Stimulated activated CD8-positive, alpha-beta memory T cell treated with anti-CD3 and anti-CD28 coated beads, Interleukin-15, amount 100 ng/mL, for 4 hours (primary cell): Measurements from ENCODE around the gene ACOXL.

Experiments used
- DNase-seq, 2 donors: peaks; one replicate each; pipeline ENCODE4 v3.0.0-alpha.2; 2020; ENCODE audit warnings: low read depth in 2 of 2

Gene ACOXL

DNA sequence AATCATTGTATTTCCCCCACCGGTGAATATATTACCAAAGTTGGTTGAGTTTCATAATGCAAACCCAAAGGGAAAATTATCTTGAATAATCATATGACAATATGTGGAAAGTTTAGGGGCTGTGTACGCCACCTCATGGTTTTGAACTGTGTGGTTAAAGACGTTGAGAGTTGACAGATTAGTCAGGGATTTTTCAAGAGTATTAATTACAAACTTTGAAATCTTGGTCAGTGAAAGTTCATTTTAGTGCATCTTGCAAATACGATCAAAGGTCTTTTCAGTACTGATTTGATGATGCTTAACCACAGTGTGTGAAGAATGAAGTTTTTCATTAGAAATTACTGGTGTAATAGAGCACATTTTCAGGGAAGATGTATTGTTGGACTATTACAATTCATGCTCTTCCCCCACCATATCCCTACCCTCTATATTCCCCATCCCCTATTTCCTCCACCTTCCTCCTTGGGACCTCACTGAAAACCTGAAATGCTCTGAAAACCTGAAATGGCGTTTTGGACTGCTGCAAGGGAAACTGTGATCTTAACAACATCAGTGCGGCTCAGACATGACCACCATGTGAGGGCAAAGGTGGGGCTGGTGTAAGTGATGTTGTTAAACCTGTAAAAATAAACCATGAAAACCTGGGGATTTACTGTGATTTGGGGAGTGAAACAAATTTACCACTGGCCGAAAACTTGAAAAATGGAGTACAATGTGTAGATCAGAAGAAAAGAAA, 383.8 kb downstream of the ACOXL start:
- no peak for DNase-seq

DNA sequence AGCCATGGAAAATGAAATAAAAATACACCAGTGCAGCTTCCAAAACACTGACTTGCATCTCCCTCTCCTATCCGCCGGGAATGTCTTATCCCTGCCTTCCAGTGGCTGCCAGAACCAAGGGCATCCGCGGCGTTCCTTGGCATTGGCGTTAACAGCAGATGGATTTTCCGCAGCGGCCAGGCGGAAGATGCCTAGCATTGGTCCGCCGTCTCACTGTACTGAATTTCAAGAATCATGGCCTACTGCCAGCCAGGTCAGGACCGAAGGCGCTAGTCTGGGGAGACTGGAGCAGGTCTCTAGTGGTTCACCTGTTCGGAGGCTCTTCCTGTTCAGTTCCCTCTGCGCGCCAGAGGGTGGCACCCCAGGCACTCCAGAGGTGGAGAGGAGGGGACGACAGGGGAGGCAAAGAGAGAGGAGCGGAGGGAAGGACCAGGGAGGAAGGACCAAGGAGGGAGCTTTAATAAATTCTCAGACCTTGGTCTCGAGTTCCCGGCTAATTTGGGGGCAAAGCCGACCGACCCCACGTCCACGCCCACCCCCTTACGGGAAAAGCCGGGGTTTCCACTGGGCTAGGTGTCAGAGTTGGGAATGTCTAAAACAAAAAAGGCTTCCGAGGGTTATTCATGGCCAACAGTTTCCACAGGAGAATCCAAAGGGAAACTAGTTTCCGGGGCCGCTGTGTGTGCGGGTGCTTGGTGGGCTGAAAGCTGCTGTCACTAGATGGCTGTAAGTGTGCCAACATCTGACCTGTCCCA, 384.6 kb downstream of the ACOXL start:
- peak in 1 of 2 donors; percentile 44 for DNase-seq

DNA sequence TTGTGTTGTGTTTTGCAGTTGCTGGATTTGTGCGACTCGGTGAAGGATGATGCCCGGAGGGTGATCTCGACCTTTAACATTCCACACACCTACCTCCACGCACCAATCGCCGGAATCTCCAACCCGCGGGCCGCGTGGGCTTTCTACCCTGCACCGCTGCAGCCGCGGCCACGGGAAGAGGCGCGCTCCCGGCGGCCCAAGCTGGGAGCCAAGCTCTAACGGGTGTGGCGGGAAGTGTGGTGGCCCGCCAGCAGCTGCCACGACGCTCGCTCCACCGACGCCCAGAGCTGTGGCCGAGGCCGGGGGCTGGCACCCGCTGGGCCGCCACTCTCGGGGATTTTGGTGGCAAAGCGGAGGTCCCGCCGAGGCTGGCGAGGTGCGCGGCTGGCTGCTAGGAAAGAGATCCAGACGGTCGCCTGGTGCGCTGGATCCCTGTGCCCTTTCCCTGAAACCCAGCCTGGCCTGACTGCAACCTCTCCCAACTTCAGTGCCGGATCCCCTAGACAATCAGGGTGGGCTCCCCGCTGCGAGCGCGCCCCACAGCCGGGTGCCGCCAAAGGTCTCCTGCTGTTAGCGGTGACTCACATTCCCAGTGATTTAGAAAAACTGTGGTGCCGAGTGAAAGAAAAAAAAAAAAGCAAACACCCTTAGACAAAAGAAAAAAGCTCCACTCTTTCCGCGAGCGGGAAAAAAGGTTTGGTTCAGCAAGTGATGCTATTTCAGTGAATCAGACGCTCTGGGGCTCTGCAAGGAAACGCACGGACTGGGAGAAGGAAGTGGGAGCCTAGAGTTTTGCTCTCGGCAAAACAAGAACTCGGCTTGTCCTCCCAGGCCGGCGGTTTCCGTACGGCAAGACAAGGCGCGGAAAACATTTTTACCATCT, 385.5 kb downstream of the ACOXL start:
- no peak for DNase-seq

DNA sequence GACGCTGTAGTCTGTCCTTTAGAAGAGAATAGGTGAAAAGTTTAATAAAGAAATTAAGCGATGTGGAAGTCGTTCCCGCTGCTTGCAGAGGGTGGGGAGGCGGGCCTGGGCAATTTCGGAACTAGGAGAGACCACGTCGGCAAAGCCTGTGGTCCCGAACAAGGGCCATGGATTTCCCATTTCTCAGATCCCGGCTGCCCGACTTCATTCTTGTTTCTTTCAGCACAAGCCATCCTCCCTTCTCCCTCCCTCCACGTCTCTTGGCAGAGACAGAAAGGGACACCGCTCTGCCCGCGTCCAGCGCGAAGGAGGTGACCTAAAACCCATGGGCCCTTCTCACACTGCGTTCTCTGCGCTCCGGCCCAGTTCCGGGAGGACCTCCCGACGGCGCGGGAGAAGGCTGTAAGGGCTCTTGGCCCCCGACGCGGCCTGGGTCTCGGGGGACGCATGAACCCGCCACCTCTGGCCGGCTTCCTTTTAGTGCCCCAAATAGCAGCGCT, 386.2 kb downstream of the ACOXL start:
- DNase-seq: no peak

DNA sequence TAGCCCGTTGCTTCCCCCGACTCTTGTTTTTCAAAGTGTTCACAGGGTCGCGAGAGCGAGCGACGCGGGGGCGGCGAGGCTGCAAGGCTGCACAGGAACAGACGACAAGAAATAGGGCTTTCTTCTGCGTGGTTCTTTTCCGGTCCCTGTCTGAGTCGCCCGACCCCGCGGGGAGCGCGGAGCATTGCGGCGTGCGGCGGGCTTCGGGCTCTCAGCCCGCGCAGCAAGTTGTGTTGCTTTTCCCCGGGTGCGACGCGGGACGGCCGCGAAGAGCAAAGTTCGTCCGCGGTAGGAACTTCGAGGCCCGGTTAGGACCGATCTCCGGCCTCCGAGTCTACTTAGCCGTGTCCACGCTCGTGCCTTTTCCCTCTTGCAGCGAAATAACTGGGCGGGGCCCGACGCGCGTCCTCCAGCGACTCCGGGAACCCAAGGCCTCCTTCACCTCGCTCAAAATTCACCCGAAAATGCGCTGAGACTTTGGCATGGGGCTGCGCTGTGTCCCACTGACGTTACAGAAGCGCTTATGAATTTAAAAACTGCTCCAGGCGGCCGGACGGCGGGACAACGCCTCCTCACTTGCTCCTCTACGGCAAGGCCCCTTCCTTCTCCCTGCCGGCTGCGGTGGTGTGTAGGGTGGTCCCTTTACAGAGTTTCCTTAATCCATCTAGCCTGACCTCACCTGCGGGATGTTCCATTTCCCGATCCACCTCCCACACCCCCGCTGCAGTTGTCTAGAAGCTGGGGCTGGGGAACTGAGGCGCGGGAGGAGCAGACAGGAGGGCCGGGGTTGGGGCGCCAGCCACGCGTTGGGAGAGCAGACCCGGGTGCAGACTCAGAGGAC, 386.8 kb downstream of the ACOXL start:
- DNase-seq: peak in 1 of 2 donors; percentile 25

DNA sequence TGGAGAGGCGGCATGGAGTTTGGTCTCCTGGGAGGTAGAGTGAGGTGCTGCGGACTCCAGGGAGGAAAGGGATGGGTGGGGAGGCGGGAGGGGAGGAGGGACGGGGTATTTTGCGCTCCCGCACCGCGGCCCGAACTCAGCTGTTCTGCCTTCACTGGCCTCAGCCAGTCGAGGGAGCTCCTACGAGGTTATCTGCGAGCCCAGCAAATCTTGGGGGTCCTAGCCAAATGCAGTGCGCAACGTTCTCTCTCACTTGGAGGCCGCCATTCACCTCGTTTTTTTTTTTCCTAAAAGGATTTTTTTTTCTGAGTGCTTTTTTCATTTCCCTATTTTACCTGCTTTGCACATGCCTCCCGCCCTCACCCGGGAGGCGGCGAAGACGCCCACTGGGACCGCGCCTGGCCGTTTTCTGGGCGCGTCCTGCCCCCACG, 387.5 kb downstream of the ACOXL start:
- no peak for DNase-seq

DNA sequence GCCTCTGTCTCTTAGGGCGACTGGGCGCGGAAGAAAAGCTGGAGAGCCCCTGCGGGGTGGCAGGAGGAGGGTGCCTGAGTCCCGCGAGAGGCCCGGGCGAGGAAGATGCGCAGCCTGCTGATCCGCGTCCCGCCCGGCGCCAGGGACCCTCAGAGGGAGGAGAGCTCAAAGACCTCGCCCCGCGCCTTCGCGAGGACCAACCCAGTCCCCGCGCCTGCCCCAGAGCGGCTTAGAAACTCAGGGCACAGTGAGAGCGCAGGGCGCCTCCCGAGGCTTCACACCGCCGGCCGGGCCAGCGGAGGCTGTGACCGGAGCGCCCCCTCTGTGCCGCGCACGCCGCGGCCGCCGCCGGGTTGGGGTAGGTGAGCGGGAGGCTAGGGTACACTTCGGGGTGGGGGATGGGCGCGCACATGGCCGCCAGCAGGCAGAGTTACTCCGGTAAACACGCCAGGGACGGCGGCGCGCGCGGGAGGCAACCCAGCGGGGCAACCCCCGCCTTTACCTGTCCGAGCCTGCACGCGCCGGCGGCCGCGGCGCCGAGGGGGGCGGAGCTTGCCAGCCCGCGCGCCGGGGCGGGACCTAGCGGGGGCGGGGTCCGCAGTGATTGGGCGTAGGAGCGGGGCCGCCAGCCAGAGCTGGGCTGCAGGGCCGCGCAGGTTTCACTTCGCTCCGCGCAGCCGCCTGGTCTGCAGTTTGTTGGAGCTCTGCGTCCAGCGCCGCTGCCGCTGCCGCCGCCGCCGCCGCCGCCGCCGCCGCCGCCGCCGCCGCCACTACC, 388.1 kb downstream of the ACOXL start, which contains the start of gene BCL2L11:
BCL2L11 (plus strand) TSS at position 662 of the 775 bp plus-strand sequence. CDS start 2,832 bp downstream, outside the sequence.
- DNase-seq: peak; percentile 80 to 87

DNA sequence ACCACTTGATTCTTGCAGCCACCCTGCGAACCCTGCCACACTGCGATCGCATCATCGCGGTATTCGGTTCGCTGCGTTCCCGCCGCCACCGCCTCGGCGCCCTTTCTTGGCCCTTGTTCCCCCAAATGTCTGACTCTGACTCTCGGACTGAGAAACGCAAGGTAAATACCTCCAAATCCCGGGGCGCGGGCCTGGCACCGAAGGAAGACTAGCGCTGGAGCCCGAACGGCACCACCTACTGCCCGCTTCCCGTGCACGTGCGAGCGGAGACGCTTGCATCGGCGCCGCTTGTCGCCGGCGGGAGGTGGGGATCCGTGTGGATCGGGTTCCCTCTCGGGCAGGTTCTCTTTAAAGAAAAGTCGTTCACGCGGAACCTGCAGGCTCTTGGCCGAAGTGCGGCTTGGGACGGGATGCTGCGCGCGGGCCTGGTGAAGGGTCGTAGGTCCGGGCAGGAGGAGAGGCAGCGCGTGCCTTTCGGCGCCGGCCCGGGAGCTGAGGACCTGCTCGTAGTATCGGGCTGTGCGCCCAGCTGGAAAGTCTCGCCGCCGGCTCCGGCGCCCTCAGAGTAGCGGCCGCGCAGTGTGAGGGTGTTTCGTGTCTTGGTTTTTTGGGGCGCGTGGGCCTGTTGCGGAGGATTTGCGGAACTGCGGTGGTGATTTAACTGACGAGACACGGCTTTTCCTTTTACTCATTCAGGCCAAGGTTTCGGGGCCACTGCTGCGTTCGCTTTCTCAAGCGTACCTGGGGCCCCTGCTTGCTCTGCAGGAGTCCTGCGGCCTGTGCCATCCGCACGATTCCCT, 388.9 kb downstream of the ACOXL start:
- peak in 1 of 2 donors; percentile 9 for DNase-seq

DNA sequence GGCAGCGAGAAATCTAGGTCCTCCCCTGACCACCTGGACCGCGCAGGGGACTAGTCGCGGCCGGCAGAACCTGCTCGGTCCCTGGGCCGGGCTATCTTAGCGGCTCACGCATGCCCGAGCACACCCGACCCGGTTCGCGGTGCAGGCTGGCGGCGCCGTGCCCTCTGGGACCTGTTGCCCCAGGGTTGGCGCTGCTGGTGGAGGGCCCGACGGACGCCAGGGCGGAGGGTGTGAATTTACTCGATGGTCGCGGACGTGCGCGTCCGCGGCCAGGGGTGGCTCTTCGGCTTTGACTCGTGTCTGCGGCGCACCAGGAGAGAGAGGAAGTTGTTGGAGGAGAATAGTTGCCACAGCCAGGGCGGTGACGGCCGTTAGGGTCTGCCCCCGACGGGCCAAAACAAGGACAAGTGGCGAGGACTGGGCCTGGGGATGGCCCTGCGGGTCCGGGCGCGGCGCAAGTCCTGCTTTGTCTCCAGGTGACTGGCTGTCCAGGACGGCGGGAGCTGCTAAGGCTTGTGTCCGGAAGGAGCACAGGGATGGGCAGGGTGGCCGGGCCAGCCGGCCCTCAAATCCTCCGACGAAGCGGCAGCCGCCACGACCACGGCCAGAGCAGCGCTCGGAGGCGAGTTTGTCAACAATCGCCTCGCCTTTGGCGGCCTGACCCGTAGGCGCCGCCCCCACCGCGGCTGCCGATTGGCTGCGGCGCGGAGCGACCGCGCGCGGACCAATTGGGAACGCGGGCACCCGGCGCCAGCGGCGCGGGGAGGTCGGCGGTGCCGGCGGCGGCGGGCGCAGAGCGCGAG, 389.7 kb downstream of the ACOXL start:
- peak in 1 of 2 donors; percentile 61 for DNase-seq

DNA sequence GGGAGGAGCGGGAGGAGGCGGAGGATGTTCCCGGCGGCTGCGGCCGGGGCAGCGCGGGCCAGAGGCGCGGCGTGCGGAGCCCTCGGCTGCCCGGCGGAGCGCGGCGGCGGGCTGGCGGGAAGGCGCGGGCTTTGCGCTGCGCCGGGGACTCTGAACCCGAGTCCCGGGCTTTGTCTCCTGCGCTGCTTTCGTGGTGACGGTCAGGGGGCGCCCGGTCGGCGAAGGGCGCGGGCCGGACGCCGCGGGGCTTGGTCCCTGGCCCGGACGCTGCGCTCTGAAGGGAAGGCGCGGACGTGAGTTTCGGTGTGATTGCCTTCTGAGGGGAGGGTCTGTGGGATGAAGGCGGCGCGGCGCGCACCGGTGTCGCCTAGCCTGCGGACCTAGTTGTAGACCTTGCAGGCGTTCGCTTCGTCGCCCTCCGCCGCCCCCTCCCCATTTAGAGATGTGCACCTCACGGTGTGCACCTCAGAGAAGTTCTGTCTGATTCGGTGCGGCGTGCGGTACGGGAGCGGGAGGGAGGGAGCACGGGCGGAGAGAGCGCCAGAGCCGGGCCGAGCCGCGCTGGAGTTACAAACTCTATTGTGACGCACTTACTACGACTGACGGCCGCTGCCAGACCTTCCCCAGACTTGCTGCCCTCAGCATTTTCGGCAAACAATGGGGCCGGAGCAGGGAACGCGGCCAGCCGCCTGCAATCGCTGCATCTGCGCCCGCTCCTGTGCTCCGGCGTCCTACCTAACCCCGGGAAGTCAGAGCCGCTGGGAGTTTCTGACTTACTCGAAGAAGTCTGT, 390.5 kb downstream of the ACOXL start:
- DNase-seq: peak in 1 of 2 donors; percentile 11

DNA sequence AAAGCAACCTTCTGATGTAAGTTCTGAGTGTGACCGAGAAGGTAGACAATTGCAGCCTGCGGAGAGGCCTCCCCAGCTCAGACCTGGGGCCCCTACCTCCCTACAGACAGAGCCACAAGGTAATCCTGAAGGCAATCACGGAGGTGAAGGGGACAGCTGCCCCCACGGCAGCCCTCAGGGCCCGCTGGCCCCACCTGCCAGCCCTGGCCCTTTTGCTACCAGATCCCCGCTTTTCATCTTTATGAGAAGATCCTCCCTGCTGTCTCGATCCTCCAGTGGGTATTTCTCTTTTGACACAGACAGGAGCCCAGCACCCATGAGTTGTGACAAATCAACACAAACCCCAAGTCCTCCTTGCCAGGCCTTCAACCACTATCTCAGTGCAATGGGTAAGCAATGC, 391.4 kb downstream of the ACOXL start:
- no peak for DNase-seq

DNA sequence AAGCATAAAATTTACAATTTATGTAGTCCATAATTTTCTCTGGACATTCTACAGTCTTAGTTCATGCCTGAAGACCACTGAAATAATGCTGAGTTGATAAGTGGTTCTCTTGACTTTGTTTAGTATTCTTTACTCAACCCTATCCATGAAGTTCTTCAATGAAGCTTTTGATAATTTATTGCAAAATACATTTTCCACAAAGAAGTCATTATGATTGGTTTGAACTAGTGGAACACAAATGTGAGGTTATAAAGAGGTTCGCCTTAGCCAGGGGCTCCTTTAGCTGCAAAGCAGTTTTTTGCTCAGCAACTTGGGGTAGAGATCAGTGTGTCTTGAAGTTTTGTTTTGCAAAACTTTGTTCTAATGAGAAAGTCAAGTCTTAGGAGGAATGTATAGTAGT, 394.2 kb downstream of the ACOXL start:
- no peak for DNase-seq

DNA sequence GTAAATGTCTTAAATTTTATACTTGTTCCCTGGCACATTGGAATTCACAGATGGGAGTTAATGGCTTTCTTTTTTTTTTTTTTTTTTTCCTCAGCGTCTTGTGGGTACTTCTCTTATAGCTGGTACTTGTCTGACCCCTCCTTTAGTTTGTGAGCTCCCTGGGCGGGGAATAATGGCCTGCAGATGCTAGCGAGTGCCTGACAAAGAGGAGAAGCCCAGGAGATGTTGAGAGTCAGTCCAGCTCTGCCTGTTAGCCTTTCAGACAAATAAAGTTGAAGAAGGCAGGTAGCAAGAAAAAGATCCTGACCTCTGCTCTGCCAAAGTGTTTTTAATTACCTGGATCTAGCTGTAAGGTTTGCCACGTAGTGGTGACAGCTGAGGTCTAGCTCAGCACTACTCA, 395.0 kb downstream of the ACOXL start:
- DNase-seq: no peak

DNA sequence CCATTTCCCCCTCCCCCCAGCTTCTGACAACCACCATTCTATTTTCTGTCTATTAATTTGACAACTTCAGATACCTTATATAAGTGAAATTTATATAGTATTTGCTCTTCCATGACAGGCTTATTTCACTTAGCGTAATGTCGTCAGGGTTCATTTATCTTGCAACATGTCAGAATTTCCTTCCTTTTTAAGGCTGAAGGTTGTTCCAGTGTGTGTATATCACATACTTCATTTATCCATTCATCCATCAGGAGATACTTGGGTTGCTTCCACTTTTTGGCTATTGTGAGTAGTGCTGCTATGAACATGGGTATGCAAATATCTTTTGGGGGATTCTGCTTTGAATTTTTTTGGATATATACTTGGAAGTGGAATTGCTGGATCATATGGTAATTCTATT, 395.7 kb downstream of the ACOXL start:
- DNase-seq: no peak

DNA sequence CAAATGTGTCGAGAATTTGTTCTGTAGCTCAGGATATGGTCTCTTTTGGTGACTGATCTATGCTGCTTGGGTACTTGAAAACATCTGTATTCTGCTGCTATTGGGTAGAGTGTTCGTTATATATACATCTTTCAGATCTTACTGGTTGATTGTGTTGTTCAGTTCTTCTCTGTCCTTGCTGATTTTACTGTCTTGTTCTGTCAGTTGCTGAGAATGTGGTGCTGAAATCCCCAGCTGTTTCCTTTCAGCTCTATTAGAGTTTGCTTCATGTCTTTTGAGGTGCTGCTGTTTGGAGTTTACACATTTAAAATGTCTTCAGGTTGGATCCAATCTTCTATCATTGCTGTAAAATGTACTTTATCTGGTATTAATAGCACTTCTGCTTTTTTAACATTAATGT, 401.2 kb downstream of the ACOXL start:
- DNase-seq: no peak

DNA sequence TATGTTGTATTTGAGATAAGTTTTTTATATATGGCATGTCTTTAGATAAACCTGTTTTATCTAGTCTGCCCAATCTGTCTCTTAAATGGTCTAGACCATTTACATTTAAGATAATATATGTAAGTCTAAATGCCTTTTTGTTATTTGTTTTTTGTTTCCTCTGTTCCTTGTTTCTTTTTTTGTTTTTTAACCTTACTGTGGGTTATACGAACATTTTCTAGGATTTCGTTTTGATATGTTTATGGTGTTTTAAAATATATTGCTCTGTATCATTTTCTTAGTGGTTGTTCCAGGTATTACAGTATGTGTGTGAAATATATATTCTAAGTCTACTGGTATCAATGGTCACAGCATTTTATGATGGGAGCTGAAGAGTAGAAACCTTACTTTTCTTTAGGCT, 401.7 kb downstream of the ACOXL start:
- no peak for DNase-seq

DNA sequence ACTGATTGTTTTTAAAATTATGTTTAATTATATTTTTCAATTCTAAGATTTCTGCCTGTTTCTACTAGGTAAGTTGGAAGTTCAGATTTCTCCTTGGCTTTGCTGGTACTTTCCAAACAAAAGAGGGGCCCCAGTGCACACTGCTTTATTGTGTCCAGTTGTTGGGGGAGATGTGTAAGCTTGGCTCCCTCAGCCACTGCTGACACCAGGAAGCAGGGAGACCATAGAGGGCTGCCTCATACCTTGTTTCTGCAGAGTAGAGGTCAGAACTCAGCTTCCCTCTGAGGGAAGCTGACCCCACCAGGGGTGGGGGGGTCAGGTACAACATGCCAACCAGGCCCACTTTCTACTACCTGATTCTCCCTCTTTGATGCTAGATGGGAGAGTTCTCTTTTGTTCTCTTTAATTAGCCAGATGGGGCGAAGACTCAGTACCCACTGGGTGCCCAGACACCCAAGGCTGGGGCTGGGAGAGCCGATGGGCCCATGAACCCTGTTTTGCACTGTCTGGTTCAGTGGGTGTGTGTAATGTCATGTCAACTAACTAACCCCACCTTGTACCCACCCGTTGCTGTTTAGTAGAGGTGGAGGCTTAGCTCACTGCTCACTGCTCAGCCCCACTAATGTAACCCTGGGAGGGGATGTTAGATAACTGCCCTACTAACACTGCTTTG, 403.0 kb downstream of the ACOXL start:
- DNase-seq: no peak
